Lower lobe of right lung (tissue), 2 donors: Measurements from ENCODE around the gene PANK2. TPM values are rescaled to one million over a fixed set of nuclear protein-coding genes. Genes with fewer than 3 reads are reported as not detected.

ENCODE experiments used
- ATAC-seq, 2 donors: fragments of 200-7000 bp; cut with Tn5 transposase; one replicate each; pipeline ENCODE4 v1.9.1; 2020 to 2022; ENCODE audit warnings: mild to moderate bottlenecking in 2 of 2, moderate library complexity in 2 of 2
- DNase-seq: peaks from one replicate; pipeline ENCODE4 v3.0.0-alpha.2; 2020
- H3K27ac ChIP-seq: fragments of 200-600 bp; one replicate; pipeline ENCODE4 v1.8.0; 2022
- H3K27me3 ChIP-seq: fragments of 200-600 bp; one replicate; pipeline ENCODE4 v1.8.0; 2022; ENCODE audit warnings: low read depth
- H3K36me3 ChIP-seq: fragments of 200-600 bp; one replicate; pipeline ENCODE4 v1.8.0; 2022; ENCODE audit warnings: mild to moderate bottlenecking
- H3K4me1 ChIP-seq: fragments of 200-600 bp; one replicate; pipeline ENCODE4 v1.8.0; 2022
- H3K4me3 ChIP-seq: fragments of 200-600 bp; one replicate; pipeline ENCODE4 v1.8.0; 2022; ENCODE audit warnings: mild to moderate bottlenecking
- H3K9me3 ChIP-seq: fragments of 200-600 bp; one replicate; pipeline ENCODE4 v1.8.0; 2022
- intact Hi-C: fragments of 100-400 bp; cut with DNase I; formaldehyde crosslinking; loops from one replicate; pipeline ENCODE4 v1.11.0; 2022
- total RNA-seq: library from RNA; stranded (reverse); fragmentation: NEBNext Ultra II Directional; extraction: Animal tissue kit (Norgen Biotek cat#: 25700); gene quantifications from one replicate; pipeline ENCODE4 v1.2.1, GENCODE V29; 2021
- TF ChIP-seq, protein P1 (sequence below): fragments of 200-600 bp; IDR thresholded peaks from one replicate; pipeline ENCODE4 v1.8.0; 2022; ENCODE audit warnings: antibody characterized with exemption, mild to moderate bottlenecking
- donor health status: DM: no; HTN: yes; CAD: no; lungs with severe emphysema.

Gene PANK2
- total RNA-seq, 1 donor from 2014 or later, result 39.1 TPM

DNA sequence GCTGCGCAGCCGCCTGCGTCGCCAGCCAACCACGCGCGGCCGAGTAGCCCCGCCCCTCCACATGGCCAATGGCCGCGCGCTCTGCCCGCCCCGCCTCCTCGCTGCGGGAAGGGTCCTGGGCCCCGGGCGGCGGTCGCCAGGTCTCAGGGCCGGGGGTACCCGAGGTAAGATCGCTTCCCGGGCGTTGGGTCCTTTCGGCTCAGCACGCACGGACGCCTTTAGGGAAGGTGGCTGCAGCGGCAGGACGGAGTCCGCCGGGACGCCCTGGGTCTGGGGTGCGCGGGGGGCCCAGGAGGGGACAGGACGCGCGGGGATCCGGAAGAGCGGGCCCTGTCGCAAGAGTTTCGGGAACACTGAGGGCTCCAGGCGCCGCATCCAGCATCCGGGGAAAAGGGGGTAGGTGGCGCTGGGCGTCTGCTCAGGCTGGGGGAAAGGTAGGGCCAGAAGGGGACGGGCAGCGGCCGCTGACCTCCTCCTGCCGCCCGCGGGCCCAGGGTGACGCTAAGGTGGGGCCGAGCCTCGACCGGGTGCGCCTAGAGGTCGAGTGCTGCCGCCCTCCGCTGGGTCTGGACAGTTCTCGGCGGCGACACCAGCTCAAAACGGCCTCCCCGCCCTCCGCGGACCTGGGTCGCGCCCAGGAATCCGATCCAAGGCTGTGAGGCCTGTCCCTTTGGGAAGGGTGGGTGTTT is 42.3 kb upstream of the PANK2 start, which contains the start of gene MAVS:
Gene MAVS, plus strand, starts transcription at position 95 of the 689 bp plus-strand sequence. CDS start 7,791 bp downstream, outside the sequence.
- no peaks in the 10 kb centered on the region for H3K9me3 ChIP-seq
- TF ChIP-seq, protein P1, sequence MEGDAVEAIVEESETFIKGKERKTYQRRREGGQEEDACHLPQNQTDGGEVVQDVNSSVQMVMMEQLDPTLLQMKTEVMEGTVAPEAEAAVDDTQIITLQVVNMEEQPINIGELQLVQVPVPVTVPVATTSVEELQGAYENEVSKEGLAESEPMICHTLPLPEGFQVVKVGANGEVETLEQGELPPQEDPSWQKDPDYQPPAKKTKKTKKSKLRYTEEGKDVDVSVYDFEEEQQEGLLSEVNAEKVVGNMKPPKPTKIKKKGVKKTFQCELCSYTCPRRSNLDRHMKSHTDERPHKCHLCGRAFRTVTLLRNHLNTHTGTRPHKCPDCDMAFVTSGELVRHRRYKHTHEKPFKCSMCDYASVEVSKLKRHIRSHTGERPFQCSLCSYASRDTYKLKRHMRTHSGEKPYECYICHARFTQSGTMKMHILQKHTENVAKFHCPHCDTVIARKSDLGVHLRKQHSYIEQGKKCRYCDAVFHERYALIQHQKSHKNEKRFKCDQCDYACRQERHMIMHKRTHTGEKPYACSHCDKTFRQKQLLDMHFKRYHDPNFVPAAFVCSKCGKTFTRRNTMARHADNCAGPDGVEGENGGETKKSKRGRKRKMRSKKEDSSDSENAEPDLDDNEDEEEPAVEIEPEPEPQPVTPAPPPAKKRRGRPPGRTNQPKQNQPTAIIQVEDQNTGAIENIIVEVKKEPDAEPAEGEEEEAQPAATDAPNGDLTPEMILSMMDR, result peak; percentile 12
- H3K36me3 ChIP-seq, result no peaks in the 10 kb centered on the region
- ATAC-seq, result peak; percentile 99
- intact Hi-C loops, result no loop called here
- H3K4me3 ChIP-seq, result peak within 1 kb of the TSS; percentile 94
- H3K4me1 ChIP-seq, result peaks cover 23% of the 10 kb centered on the region
- H3K27ac ChIP-seq, result peak within 1 kb of the TSS; percentile 94
- peak; percentile 92 for DNase-seq
- no peaks in the 10 kb centered on the region for H3K27me3 ChIP-seq

DNA sequence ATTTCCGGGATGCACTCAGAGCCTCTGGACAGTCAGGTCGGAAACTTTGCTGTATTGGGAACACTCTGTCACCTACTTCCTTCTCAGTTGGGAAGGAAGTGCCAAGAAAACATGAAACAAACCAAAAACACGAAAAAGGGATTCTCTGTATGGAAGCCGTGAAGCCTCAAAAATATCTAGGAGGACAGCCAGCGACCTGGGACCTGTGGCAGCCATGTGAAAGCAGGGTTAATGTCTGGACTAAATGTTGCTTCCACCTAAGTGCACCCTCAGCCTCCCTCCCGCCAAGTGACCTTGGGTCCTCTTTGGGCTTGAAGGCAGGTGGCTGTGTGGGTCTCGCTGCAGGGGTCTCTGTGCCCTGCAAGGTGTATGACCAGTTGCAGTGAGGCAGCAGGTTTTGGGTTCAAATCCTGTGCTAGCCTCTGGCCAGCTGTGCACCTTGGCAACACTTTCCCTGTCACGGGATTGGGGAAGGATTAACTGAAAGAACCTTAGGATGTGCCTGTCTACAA is 41.7 kb upstream of the PANK2 start:
- Histone ChIP-seq H3K27ac (peak overlapping the region; percentile 94), H3K36me3 (no peaks in the 10 kb centered on the region), H3K9me3 (no peaks in the 10 kb centered on the region), H3K27me3 (no peaks in the 10 kb centered on the region), H3K4me3 (peak overlapping the region; percentile 94), H3K4me1 (peaks cover 23% of the 10 kb centered on the region)
- TF ChIP-seq, protein P1, result no peak
- ATAC-seq (no peak), DNase-seq (no peak)
- intact Hi-C loops, result no loop called here

DNA sequence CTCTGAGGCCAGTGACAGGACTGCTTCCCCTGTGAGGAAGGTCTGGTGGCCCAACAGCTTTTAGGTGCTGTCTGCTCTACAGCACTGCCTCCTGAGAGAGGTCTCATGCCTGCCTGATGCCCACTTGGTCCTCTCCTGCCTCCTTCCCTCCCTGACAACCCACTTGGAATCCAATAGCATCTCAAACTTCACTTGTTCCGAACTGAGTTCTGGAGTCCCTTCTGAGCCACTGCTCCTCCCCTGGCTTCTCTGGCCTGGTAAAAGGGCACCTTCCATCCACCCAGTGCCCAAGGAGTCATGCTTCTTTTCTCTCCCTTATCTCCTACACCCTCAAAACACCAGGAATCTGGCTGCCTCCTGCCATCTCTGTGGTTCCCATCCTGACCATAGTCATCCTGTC is 40.6 kb upstream of the PANK2 start:
- Histone ChIP-seq H3K27ac (no peak overlapping the region), H3K36me3 (no peaks in the 10 kb centered on the region), H3K9me3 (no peaks in the 10 kb centered on the region), H3K4me3 (no peak overlapping the region), H3K27me3 (no peaks in the 10 kb centered on the region), H3K4me1 (peaks cover 23% of the 10 kb centered on the region)
- no peak for ATAC-seq
- DNase-seq, result no peak
- TF ChIP-seq, protein P1, result no peak
- intact Hi-C loops, result no loop called here

DNA sequence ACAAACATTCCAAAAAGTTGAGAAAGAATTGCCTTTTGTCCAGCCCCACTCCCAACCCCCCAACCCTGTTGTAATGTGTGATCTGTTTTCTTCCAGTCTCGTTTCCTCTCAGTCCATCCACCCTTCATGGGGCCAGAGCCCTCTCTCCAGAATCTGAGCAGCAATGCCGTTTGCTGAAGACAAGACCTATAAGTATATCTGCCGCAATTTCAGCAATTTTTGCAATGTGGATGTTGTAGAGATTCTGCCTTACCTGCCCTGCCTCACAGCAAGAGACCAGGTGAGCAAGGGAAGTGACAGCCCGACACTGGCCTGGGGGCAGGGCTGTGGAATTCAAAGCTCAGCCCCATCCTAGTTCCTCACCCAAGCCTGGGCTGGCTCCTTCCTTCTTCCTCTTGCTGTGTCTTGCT is 34.7 kb upstream of the PANK2 start:
- Histone ChIP-seq H3K4me3 (no peak overlapping the region), H3K36me3 (peaks cover 53% of the 10 kb centered on the region), H3K27me3 (no peaks in the 10 kb centered on the region), H3K4me1 (peaks cover 15% of the 10 kb centered on the region), H3K9me3 (no peaks in the 10 kb centered on the region), H3K27ac (no peak overlapping the region)
- ATAC-seq, result peak in 1 of 2 donors; percentile 49
- TF ChIP-seq, protein P1, result no peak
- DNase-seq, result no peak
- intact Hi-C loops, result no loop called here

DNA sequence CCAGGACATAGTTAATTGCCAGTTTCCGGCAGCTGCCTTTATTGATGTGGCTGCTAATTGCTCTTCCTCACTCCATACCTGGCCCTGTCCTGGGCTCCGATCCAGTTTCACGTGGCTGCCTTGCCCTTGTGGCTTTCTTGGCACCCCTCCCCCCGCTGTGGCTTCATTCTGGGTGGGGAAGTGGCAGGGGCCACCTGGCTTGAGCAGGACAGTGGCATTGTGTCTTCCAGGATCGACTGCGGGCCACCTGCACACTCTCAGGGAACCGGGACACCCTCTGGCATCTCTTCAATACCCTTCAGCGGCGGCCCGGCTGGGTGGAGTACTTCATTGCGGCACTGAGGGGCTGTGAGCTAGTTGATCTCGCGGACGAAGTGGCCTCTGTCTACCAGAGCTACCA is 31.8 kb upstream of the PANK2 start:
- no peak for ATAC-seq
- H3K4me3 ChIP-seq, result no peak overlapping the region
- no peak overlapping the region for H3K27ac ChIP-seq
- TF ChIP-seq, protein P1, result no peak
- intact Hi-C loops, result no loop called here
- H3K9me3 ChIP-seq, result no peaks in the 10 kb centered on the region
- no peaks in the 10 kb centered on the region for H3K27me3 ChIP-seq
- DNase-seq, result no peak
- H3K4me1 ChIP-seq, result peaks cover 15% of the 10 kb centered on the region
- peaks cover 83% of the 10 kb centered on the region for H3K36me3 ChIP-seq
